GM18858 (cell line): Measurements from ENCODE around the gene KL.

ENCODE experiments used
- ATAC-seq: cut with Tn5 transposase; IDR thresholded peaks from one replicate; pipeline ENCODE4 v1.9.1; 2021; ENCODE audit not compliant: unreplicated experiment

The KL gene

DNA sequence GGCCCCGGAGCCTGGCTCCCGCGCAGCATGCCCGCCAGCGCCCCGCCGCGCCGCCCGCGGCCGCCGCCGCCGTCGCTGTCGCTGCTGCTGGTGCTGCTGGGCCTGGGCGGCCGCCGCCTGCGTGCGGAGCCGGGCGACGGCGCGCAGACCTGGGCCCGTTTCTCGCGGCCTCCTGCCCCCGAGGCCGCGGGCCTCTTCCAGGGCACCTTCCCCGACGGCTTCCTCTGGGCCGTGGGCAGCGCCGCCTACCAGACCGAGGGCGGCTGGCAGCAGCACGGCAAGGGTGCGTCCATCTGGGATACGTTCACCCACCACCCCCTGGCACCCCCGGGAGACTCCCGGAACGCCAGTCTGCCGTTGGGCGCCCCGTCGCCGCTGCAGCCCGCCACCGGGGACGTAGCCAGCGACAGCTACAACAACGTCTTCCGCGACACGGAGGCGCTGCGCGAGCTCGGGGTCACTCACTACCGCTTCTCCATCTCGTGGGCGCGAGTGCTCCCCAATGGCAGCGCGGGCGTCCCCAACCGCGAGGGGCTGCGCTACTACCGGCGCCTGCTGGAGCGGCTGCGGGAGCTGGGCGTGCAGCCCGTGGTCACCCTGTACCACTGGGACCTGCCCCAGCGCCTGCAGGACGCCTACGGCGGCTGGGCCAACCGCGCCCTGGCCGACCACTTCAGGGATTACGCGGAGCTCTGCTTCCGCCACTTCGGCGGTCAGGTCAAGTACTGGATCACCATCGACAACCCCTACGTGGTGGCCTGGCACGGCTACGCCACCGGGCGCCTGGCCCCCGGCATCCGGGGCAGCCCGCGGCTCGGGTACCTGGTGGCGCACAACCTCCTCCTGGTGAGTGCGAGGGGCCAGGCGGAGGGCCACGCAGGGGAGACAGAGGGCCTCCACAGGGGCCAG, at the start of gene KL:
TSS of gene KL (plus strand) at position 10 of the 909 bp plus-strand sequence. CDS start at position 28, 18 bp downstream.
- peak; percentile 20 for ATAC-seq

DNA sequence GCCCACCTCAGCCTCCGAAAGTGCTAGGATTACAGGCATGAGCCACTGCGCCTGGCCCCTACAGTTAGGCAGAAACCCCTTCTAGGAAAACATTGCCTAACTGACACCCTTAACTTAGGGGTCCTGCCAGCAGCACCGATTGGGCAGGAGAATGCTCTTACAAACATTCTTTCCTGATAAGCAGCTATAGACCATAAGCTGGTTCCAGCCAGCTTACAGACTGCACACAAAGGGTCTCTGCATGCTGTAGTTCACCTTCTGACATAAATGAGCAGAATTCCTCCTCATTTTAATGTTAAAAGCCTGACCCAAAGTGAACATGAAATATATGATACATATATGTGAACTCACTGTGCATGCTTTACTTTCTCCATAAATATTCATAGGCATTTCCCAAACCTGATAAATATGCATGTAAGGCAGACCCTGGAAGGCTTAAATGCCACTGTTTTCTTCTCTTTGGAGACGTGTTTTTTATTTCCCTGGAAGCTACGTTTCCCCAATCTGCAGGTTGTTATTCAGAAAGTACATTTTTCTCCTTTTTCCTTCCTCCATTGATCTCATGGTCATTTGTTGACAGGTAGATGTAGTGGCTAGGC, 48.5 kb upstream of the KL start:
- no peak for ATAC-seq

DNA sequence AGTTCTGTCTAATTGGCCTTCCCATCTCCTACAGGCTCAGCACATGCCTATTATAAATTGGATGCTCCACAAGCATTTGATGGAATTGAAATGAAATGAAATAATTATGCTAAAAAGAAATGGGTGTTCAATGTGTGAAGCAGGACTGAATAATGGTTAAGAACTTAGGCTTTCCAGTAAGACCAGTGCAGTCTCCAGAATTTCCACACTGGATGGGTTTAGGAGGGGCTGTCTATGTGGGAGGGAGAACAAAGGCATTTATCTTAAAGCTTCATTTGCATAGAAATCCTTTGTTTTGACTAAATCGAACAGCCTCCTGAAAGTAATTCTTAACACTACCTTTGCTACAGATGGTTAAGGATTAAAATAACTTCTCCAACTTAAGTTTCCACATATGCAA, 47.9 kb upstream of the KL start:
- no peak for ATAC-seq

DNA sequence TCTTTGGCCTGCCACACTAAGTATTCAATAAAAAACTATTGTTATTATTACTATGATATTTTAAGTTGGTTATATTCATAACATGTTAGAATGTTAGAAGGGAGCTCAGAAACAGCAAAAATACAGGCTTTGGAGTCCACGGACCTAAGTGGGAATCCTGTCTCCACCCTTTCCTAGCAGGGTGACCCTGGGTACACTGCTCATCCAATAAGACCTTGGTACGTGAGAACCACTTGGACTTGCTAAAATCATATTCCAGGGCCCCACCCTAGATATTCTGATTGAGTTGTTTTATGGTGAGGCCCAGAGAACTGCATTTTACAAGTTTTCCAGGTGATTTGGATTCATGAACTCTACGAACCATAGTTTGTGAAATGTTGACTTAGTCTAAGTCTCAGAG, 47.4 kb upstream of the KL start:
- no peak for ATAC-seq

DNA sequence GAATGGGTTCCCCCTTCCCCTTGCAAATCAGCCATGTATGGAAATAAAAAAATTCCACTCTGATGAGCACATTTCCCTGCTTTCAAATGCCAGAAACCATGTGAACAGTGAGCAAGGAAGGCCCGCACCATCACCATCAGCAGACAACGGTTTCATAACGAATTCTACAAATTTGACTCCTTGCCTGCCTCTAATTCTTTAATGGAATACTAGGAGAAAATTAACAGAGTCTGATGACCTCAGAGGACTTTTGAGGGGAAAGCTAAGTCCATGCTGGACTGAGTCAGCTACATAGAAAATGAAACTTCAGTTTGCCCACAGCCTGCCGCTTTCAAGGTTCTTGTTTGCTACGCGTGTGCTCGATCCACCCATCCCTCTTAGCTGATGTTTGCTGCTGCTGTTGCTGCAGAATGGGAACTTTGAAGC, 46.7 kb upstream of the KL start:
- ATAC-seq = peak; percentile 91

DNA sequence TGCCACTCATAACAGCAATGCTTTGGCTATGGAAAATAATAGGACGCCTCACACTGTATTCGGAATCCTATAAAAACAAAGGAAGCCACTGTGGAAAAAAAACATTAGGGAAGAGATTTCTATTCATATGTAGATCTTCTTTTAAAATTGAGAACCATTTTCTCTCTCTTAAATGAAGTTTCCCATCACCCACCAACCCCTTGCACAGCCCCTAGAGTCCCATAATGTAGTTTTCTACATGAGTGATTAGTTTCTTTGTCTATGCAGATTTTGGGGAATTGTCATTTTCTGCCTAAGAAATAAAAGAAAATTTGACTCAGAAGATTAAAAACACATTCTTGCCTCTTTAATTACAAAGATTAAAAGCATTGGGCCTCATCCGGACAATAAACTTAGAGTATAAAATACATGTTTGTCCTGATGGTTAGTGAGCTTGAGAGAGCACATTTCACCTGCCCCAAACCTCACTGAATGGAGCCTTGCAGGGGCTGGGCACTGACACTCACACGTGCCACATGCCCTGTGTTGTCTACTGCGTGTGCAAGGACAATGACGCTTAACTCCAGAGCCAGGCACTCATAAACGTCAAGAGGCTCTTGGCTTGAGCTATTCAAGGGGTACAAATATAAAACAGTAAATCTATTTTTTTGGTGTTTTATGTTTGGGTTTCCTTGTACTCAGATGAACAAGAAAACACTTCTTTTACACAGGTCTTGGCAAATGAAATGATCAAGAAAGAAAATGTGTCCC, 40.0 kb upstream of the KL start:
- ATAC-seq = no peak

DNA sequence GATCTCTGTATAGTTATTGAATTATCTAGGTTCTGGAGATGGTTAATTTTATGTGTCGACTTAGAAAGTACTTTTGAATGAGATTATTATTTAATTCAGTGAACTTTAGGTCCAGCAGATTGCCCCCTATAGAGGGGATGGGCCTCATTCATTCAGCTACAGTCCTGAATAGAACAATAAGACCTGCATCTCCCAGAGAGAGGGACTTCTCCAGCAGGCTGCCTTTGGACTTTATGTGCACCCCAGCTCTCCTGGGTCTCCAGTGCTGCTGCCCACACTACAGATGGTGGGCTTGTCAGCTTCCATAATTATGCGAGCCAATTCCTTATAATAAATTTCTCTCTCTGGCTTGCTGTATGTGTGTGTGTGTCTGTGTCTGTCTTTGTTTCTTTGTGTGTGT, 39.3 kb upstream of the KL start:
- no peak for ATAC-seq

DNA sequence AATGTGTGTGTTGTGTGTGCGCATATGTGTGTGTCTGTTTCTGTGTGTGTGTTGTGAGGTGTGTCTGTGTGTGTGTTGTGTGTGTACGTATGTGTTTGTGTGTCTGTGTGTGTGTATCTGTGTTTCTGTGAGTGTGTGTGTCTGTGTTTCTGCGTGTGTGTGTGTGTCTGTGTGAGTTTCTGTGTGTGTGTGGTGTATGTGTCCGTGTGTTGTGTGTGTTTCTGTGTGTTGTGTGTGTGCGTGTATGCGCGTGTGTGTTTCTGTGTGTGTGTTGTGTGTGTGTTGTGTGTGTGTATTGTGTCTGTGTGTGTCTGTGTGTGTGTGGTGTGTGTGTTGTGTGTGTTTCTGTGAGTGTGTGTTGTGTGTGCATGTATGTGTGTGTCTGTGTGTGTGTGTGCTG, 38.9 kb upstream of the KL start:
- ATAC-seq = no peak

DNA sequence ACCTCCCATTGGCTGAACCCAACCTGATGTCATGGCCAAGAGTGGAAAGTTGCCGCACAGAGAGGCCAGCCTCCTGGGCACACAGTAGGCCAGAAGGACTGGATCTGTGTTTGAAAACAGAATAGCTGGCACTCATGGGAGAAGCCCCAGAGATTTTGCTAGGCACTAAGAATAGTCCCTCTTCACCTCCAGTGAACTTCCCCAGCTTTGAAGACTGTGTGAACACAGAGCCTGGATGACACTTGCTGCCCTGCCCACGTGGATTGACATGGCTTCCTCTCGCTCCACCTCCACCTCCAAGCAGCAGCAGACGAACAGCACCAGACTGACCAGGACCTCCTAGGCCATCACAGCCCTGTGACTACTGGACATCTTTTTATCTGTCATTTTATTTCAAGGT, 37.9 kb upstream of the KL start:
- no peak for ATAC-seq

DNA sequence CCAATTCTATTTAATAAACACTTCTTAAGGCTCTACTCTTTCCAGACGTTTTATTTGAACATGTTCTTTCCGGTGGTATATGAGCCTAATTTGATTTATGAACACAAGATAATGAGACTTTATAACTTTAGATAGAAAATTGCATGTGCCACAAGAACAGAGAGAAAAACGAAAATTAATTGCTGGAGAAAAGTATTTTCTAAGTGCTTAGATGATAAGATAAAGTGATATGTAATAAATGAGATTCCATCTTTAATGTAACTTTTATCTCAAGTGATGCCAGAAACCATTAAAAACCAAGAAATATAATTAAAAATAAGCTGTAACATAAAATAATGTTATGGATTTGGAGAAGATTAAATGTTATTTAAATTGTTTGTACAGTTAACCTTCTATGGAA, 33.2 kb upstream of the KL start:
- no peak for ATAC-seq

DNA sequence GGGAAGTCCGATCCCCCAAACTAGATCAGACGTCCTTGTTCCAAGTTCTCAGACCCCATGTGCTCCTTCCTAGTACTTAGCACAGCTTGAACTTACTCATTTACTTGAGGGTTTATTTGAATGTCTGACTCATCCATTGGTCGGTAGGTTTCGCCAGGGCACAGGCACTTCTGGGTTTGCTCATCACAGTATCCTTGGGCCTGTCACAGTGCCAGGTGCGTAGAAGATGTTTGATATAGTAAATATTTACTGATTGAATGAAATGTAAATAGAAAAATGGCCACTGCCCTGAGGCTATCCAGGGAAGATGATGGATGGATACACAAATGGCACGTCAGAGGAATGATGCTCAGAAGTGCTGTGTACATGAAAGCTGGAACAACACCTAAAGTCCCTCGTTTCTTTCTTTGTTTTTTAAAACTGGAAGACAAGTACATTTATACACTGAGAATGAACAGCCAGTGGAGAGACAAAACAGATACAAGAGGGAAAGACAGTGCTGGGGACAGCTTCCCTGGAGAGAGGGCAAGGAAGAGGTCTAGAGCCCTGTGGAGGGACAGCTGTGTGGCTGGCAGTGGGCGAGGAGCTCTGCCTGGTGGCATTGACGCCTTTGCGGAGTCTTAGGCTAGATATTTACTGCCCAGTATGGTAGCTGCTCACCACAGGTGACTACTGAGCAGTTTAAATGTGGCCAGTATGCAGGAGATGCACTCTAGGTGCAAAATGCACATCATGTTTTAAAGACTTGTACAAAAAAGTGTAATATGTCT, 31.2 kb upstream of the KL start:
- ATAC-seq = no peak

DNA sequence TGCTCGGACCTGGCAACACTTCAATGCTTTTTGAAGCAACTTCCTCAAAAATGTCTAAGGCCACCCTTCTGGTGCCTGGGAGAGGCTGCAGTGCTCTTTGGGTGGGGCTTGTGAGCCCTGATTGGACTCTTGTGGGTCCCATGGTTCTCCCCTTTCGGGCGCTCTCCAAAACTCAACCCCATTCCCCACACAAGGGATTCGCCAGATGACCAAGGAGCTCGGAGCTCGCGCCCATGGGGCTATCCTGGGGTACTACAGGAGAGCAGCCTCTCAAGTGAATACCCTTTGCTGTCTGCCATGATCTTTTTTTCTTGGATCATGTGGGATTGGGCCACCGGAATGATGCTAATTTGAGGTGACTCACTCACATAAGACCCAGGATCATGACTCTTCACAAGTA, 29.7 kb upstream of the KL start:
- ATAC-seq = no peak

DNA sequence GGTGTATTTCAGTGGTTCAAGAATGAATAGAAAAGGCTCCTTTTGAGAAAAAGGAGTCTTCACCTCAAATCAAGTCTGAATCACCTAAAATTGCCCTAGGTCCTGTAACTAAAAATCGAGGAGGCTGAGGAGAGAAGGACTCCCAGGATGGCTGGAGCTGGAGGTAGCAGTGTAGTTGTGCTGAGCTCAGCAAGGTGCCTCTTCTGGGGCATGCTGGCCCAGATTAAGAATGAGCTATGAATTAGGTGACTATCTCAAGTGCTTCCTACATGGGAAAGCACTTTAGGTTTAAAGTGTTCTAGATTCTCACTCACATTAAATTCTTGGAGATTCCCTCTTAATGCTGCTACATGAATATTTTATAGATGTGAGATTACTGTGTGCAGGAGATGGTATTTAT, 28.8 kb upstream of the KL start:
- no peak for ATAC-seq

DNA sequence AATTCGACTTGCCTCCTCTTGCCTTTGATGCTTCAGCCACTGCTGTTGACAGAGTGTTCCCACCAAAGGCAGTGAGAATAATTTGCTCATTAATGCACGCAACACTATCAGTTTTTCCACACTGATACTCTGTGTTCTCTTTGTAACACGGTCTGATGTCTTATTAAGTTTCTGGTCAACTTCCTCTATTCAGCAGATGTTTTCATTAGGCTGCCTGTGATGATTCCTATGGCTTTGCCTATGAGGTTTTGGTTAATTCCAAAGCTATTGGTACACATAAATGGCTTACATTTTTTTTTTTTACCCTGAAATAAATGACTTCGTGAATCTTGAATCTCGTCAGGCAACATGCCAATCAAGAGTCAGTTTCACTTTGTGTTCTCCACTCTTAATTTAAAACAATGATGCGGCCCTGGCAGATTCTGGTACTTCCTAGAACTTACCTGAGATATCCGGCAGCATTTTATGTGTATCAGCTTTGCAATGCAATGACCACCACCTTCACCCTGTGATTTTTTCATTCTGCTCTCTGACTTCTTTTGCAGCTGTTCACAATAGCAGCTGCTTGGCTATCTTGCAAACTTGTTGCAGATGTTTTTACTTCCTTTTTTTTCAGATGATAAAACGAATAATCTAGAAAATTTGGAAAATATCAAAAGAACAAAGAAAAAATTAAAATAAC, 27.5 kb upstream of the KL start:
- ATAC-seq = no peak

DNA sequence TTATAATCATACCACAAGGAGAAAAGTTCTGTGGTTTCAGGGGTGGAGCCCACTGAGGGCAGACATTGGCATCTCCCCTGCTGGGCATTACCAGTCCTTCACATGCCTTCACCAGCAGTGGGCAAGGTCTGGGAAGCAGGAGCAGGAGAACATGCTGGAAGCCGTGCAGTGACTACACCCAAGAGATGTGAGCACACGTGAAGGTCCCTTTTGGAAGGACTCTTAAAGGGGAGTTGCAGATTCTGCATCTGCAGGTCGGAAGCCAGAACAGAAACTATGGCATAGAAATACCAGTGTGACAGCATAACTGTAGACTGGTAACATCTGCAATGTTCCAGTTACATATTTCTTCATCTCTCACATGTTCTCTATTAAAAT, 26.9 kb upstream of the KL start:
- no peak for ATAC-seq

DNA sequence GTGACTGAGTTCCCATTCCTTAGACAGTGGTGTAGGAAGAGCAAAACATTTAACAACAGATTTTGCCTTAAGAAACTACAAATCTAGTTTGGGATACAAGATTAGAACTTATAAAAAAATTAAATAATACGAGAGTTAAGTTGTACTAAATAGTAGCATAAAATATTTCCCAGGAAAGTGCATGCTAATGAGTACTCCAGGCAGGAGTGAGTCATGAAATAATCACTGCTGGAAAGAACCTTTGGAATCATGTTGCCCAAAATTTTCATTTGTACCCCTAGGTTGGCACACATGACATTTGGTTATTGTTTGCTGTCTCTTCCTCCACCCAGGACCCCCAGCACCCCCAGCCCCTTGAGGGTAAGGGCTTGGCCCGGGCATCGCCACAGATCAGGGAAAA, 26.3 kb upstream of the KL start:
- ATAC-seq = no peak

DNA sequence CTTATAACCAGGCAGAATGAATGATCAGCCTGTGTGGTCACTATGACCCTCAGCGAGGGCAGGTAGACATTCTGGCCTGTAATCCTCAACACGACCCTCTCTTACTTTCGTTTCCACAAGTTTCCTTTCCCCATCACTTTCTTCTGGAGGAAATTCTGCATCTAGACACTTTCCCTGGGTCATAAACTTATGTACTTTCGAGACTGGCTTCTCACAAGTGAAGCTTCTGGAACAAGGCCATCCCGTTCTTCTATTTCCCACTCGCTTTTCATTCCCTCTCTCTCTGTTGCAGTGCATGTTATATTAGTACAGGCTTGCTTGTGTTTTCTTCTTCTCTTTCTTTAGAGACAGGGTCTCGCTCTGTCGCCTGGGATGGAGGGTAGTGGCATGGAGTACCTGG, 23.1 kb upstream of the KL start:
- no peak for ATAC-seq

DNA sequence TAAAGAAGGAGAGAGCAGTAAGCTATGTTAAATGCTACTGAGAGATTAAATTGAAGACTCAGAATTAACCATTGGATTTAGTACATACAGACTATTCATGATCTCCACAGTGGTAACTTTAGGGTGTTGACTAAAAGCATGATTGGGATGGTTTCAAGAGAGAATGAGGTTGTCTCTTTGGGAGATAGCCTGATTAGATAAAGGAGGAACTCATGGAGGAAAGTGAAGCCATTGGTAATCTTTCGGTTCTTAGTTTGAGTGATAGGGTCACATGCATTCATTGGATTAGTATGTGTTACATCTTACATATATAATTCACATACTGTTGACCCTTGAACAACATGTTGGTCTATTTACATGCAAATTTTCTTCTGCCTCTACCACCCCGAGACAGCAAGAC, 18.8 kb upstream of the KL start:
- no peak for ATAC-seq

DNA sequence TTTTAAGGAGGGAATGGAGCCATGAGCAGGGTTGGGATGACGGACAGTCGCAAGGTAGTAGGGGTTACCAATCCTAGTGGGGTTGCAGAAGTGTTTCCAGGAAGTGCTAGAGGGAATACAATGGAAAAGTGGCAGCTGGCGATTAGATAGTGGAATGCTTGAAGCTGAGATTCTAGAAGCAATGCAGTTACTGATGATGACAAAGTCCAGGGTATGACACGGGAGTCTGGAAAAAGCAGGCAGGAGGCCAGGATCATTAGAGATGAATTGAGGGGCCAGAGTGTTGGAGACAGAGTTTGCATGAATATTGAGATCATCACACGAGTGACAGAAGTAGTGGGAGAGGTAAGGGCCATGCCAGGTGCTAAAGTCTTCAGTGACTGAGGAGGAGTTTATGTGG, 17.3 kb upstream of the KL start:
- no peak for ATAC-seq

DNA sequence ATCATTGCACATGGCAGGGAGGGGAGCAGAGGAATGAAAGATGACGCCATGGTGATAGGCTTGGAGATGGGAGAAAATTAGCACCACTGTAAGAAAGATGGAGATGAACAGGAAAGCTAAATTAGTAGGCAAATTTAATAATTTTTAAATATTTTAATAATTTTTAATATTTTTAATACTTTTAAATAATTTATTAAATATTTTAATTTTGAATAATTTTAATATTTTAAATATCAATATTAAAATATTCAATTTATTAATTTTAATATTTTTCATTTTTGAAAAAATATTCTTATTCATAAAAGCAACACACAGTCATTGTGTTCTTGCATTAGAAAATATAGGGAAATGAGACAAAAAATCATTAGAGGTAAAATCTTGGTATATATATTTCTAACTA, 15.9 kb upstream of the KL start:
- ATAC-seq = no peak
